ENCODE data around the gene PPP1R2B. TPM values are rescaled to one million over a fixed set of nuclear protein-coding genes. Genes with fewer than 3 reads are reported as not detected.

PPP1R2B gene
- total and polyA plus RNA-seq, 11 donors: not detected

GRCh38 chr5:156893517-156893916 is 43.4 kb downstream of the PPP1R2B start:
- Histone ChIP-seq H3K4me1 (no peaks in the 10 kb centered on the region), H3K27me3 (no peaks in the 10 kb centered on the region), H3K36me3 (no peaks in the 10 kb centered on the region), H3K9me3 (no peaks in the 10 kb centered on the region), H3K27ac (no peak overlapping the region), H3K4me3 (no peak overlapping the region)
- no peak for TF ChIP-seq POLR2A (IDR thresholded peaks at IDR 0.05)
- no peak for TF ChIP-seq CTCF (IDR thresholded peaks at IDR 0.05)
- WGBS, 4 donors: 51 to 88% (median 60%) methylated on average over 1 of the region's 1 CpG
- intact Hi-C loops (cut with DNase I): no loop called here
- no peak for ATAC-seq
- DNase-seq: no peak

GRCh38 chr5:156896546-156896945 is 46.5 kb downstream of the PPP1R2B start:
- DNase-seq (no peak), ATAC-seq (no peak)
- intact Hi-C loops (cut with DNase I): no loop called here
- no peaks in the 10 kb centered on the region for H3K27me3 ChIP-seq
- no peaks in the 10 kb centered on the region for H3K9me3 ChIP-seq
- 76 to 87% (median 81%) methylated on average over 7 of the region's 7 CpGs for WGBS, 4 donors
- no peaks in the 10 kb centered on the region for H3K36me3 ChIP-seq
- no peaks in the 10 kb centered on the region for H3K4me1 ChIP-seq
- no peak overlapping the region for H3K4me3 ChIP-seq
- no peak overlapping the region for H3K27ac ChIP-seq
- TF ChIP-seq POLR2A (IDR thresholded peaks at IDR 0.05) (no peak), CTCF (IDR thresholded peaks at IDR 0.05) (no peak)

Other genes with a start within 250 kb of the PPP1R2B start
- 10 to 100 TPM in 1 of 9 donors, under 1 TPM in 2, not detected in 6; 0.42 to 14.8 (median 0.45) TPM for gene TIMD4, start 112.9 kb downstream of the PPP1R2B start, total RNA-seq
- gene TIMD4, start 112.9 kb downstream of the PPP1R2B start, polyA plus RNA-seq: not detected
- gene HAVCR1, start 208.8 kb downstream of the PPP1R2B start, total RNA-seq: under 1 TPM in 2 of 9 donors, not detected in 7; 0.18 to 0.56 TPM
- not detected for gene HAVCR1, start 208.8 kb downstream of the PPP1R2B start, polyA plus RNA-seq